Measurements from ENCODE around the gene CCDC180.
"Not testable (repeated sequence)": the region's sequence is repeated elsewhere in the genome, so short reads cannot be mapped to it uniquely, and the experiment has no call there.

The CCDC180 gene

GRCh38 chr9:97307500-97308163, at the start of gene CCDC180:
CCDC180 (plus strand) TSS chr9:97307659; CDS start chr9:97308064, 405 bp downstream.
- no peak for DNase-seq

- not testable (repeated sequence) for DNase-seq
These were observed 47.5 kb upstream of the CCDC180 start for GRCh38 chr9:97259834-97260514.

GRCh38 chr9:97271292-97271691, 36.2 kb upstream of the CCDC180 start:
- DNase-seq, result no peak

- no peak for DNase-seq
These were observed 35.4 kb upstream of the CCDC180 start for GRCh38 chr9:97272072-97272471.

- no peak for DNase-seq
These were observed 31.1 kb upstream of the CCDC180 start for GRCh38 chr9:97276310-97276852.

- no peak for DNase-seq
These were observed 29.5 kb upstream of the CCDC180 start for GRCh38 chr9:97277953-97278352.

GRCh38 chr9:97280755-97281330, 26.6 kb upstream of the CCDC180 start:
- DNase-seq, result no peak

- no peak for DNase-seq
These were observed 23.7 kb upstream of the CCDC180 start for GRCh38 chr9:97283768-97284167.

- no peak for DNase-seq
These were observed 22.7 kb upstream of the CCDC180 start for GRCh38 chr9:97284798-97285197.

- no peak for DNase-seq
These were observed 15.3 kb upstream of the CCDC180 start for GRCh38 chr9:97292200-97292599.

GRCh38 chr9:97293207-97293721, 14.2 kb upstream of the CCDC180 start:
- DNase-seq, result no peak

GRCh38 chr9:97293818-97294217, 13.6 kb upstream of the CCDC180 start:
- DNase-seq, result no peak

- DNase-seq, result no peak
These were observed 9.6 kb upstream of the CCDC180 start for GRCh38 chr9:97297889-97298288.

- no peak for DNase-seq
These were observed 7.5 kb upstream of the CCDC180 start for GRCh38 chr9:97299809-97300414.

- DNase-seq, result no peak
These were observed 6.9 kb upstream of the CCDC180 start for GRCh38 chr9:97300586-97300985.

- no peak for DNase-seq
These were observed 5.5 kb upstream of the CCDC180 start for GRCh38 chr9:97301974-97302373.

GRCh38 chr9:97304586-97304985, 2.9 kb upstream of the CCDC180 start:
- DNase-seq, result no peak

- DNase-seq, result no peak
These were observed 1.8 kb upstream of the CCDC180 start for GRCh38 chr9:97305501-97306298.

- DNase-seq, result peak; percentile 21
These were observed 368 bp upstream of the CCDC180 start for GRCh38 chr9:97307091-97307490.

- no peak for DNase-seq
These were observed 1.8 kb downstream of the CCDC180 start for GRCh38 chr9:97309260-97309659.

GRCh38 chr9:97310023-97310422, 2.6 kb downstream of the CCDC180 start:
- DNase-seq, result no peak

- DNase-seq, result no peak
These were observed 3.4 kb downstream of the CCDC180 start for GRCh38 chr9:97310896-97311295.
